ENCODE measurements around the gene DNAL4.

Gene DNAL4

GRCh38 chr22:38828191-38828590 lies 34.2 kb upstream of the DNAL4 start:
- ChIA-PET POLR2A (ENCODE audit: low non-redundant PET) (no interaction called here), CTCF (interaction anchor here (1.1 kb wide), 1 partner anchor 15 kb away, joined by 3 read pairs; no protein-coding TSS in a partner anchor)
- no peak for DNase-seq (ENCODE audit: low spot score)
- no peak for TF ChIP-seq CTCF (conservative IDR thresholded peaks at IDR 0.05; ENCODE audit: low read depth)
- no peak overlapping the region for H3K27ac ChIP-seq

- POLR2A ChIA-PET (ENCODE audit: low non-redundant PET): no interaction called here
- DNase-seq (ENCODE audit: low spot score): no peak
- CTCF ChIA-PET: interaction anchor here (0.6 kb wide), 2 partner anchors 10 to 298 kb away, joined by 3 to 8 read pairs; no protein-coding TSS in a partner anchor
- H3K27ac ChIP-seq: no peak overlapping the region
- TF ChIP-seq CTCF (conservative IDR thresholded peaks at IDR 0.05; ENCODE audit: low read depth): no peak
Observed at GRCh38 chr22:38827510-38827909, 33.6 kb upstream of the DNAL4 start.

- CTCF ChIA-PET: interaction anchor here (0.6 kb wide), 1 partner anchor 10 kb away, joined by 3 read pairs; no protein-coding TSS in a partner anchor
- no peak for TF ChIP-seq CTCF (conservative IDR thresholded peaks at IDR 0.05; ENCODE audit: low read depth)
- POLR2A ChIA-PET (ENCODE audit: low non-redundant PET): no interaction called here
- no peak overlapping the region for H3K27ac ChIP-seq
- no peak for DNase-seq (ENCODE audit: low spot score)
Observed at GRCh38 chr22:38826801-38827200, 32.9 kb upstream of the DNAL4 start.

GRCh38 chr22:38826386-38826785 lies 32.4 kb upstream of the DNAL4 start:
- CTCF ChIA-PET: no interaction called here

GRCh38 chr22:38824585-38824984 lies 30.6 kb upstream of the DNAL4 start:
- no peak overlapping the region for H3K27ac ChIP-seq
- peak; percentile 34 for DNase-seq (ENCODE audit: low spot score)
- POLR2A ChIA-PET (ENCODE audit: low non-redundant PET): no interaction called here
- TF ChIP-seq CTCF (conservative IDR thresholded peaks at IDR 0.05; ENCODE audit: low read depth): no peak
- CTCF ChIA-PET: interaction anchor here (0.6 kb wide), 2 partner anchors 73 to 298 kb away, joined by 3 read pairs; no protein-coding TSS in a partner anchor

More at GRCh38 chr22:38826386-38826785, 32.4 kb upstream of the DNAL4 start:
- POLR2A ChIA-PET (ENCODE audit: low non-redundant PET): no interaction called here
- H3K27ac ChIP-seq: no peak overlapping the region
- DNase-seq (ENCODE audit: low spot score): no peak
- no peak for TF ChIP-seq CTCF (conservative IDR thresholded peaks at IDR 0.05; ENCODE audit: low read depth)

- H3K27ac ChIP-seq: no peak overlapping the region
- ChIA-PET CTCF (interaction anchor here (0.6 kb wide), 1 partner anchor 399 kb away, joined by 4 read pairs; no protein-coding TSS in a partner anchor), POLR2A (ENCODE audit: low non-redundant PET) (interaction anchor here (0.6 kb wide), 1 partner anchor 18 kb away, joined by 5 read pairs; no protein-coding TSS in a partner anchor)
- no peak for TF ChIP-seq CTCF (conservative IDR thresholded peaks at IDR 0.05; ENCODE audit: low read depth)
- no peak for DNase-seq (ENCODE audit: low spot score)
Observed at GRCh38 chr22:38823637-38824036, 29.7 kb upstream of the DNAL4 start.
